Skeletal muscle satellite cell (primary cell): Measurements from ENCODE around the gene ZYG11A. TPM values are rescaled to one million over a fixed set of nuclear protein-coding genes. Genes with fewer than 3 reads are reported as not detected.

Experiments
- small RNA-seq: library from RNA; depleted of rRNA; stranded (forward); fragments of <200 nt; gene quantifications from one replicate; pipeline ENCODE3, GENCODE V24; 2012

ZYG11A gene

Small RNA genes lying within 50 kb of the gene (small RNA-seq; reads per million reads assigned to genes)
- not detected for gene AC099677.1
- gene AC099677.2: not detected
- not detected for gene MIR1273F
- gene MIR1273G: not detected
- not detected for gene MIR5095
- gene RNU6-969P: not detected
